Right atrium auricular region (tissue), 2 donors: ENCODE results near the gene IQGAP1. TPM values are rescaled to one million over a fixed set of nuclear protein-coding genes. Genes with fewer than 3 reads are reported as not detected.
A peak's percentile ranks its signal among the peaks of the same experiment; 100 is the strongest.

ENCODE experiments used
- DNase-seq: peaks from one replicate; pipeline ENCODE4 v3.0.0-alpha.2; 2019; ENCODE audit warnings: low spot score
- H3K27ac ChIP-seq, 2 donors: fragments of 200-600 bp; sonication (generic); 1 replicate in 1 of 2; 2 replicates in 1 of 2; pipeline ENCODE4 v1.5.1; 2016 to 2019
- H3K27me3 ChIP-seq, 2 donors: fragments of 200-600 bp; sonication (generic); one replicate each; pipeline versions ENCODE4 v1.5.1 to v1.6.0; 2017 to 2019
- H3K36me3 ChIP-seq: fragments of 200-600 bp; sonication (generic); one replicate; pipeline ENCODE4 v1.5.1; 2016
- H3K4me1 ChIP-seq, 2 donors: fragments of 200-600 bp; sonication (generic); one replicate each; pipeline versions ENCODE4 v1.5.1 to v1.6.0; 2017 to 2019
- H3K4me3 ChIP-seq, 2 donors: fragments of 200-600 bp; sonication (generic); 1 replicate in 1 of 2; 2 replicates in 1 of 2; pipeline ENCODE4 v1.5.1; 2017 to 2019; ENCODE audit warnings: mild to moderate bottlenecking in 1 of 2, moderate library complexity in 1 of 2
- H3K9me3 ChIP-seq, 2 donors: fragments of 200-600 bp; sonication (generic); one replicate each; pipeline ENCODE4 v1.5.1; 2019
- total RNA-seq, 2 donors: library from RNA; depleted of rRNA; stranded (reverse); fragments of >200 nt; gene quantifications; one replicate each; pipeline ENCODE4 v1.1.0, GENCODE V29; 2016
- TF ChIP-seq, protein P1 (sequence below), 2 donors: fragments of 200-600 bp; sonication (generic); IDR thresholded peaks; one replicate each; pipeline ENCODE4 v1.5.1; 2019; ENCODE audit warnings: antibody characterized with exemption in 2 of 2

The IQGAP1 gene
- total RNA-seq, 2 donors from 2014 or later = 56.5 to 96.3 TPM

GRCh38 chr15:90419206-90419605 lies 31.2 kb downstream of the IQGAP1 start:
- H3K27ac ChIP-seq = no peak overlapping the region
- no peak overlapping the region for H3K4me3 ChIP-seq
- DNase-seq = no peak
- no peaks in the 10 kb centered on the region for H3K9me3 ChIP-seq
- H3K36me3 ChIP-seq = no peaks in the 10 kb centered on the region
- H3K27me3 ChIP-seq = no peaks in the 10 kb centered on the region
- H3K4me1 ChIP-seq = peaks cover 0 to 65% of the 10 kb centered on the region in 2 donors
- TF ChIP-seq, protein P1, sequence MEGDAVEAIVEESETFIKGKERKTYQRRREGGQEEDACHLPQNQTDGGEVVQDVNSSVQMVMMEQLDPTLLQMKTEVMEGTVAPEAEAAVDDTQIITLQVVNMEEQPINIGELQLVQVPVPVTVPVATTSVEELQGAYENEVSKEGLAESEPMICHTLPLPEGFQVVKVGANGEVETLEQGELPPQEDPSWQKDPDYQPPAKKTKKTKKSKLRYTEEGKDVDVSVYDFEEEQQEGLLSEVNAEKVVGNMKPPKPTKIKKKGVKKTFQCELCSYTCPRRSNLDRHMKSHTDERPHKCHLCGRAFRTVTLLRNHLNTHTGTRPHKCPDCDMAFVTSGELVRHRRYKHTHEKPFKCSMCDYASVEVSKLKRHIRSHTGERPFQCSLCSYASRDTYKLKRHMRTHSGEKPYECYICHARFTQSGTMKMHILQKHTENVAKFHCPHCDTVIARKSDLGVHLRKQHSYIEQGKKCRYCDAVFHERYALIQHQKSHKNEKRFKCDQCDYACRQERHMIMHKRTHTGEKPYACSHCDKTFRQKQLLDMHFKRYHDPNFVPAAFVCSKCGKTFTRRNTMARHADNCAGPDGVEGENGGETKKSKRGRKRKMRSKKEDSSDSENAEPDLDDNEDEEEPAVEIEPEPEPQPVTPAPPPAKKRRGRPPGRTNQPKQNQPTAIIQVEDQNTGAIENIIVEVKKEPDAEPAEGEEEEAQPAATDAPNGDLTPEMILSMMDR (IDR thresholded peaks at IDR 0.05) = no peak

DNA sequence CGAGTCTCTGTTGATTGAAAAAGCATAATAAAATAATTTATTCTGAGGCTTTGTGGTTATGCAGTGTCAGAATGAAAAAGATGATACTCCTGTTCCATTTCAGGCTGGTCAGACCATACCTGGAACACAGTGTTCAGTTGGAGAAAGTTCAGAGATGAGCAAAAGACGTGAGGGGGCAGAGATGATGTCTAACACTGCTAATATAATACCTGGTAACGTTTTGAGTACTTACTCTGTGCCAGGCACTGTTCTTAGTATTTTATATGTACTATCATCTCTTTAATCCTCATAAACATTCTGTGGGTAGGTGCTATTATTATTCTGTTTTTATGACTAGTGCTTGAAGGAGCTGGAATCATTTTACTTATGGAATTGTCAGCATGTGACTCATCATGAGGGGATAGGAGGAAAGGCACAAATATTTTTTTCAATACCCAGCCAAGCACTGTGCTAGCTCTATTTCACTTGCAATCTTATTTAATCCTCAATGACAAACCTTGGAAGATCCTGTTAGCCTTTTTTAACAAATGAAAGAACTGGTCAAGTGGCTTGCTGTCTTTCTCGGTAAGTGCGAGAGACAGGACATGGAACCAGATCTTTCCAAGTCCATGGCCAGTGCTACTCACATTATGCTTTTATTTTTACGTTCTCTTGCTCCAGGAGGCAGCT lies 31.8 kb downstream of the IQGAP1 start:
- no peaks in the 10 kb centered on the region for H3K36me3 ChIP-seq
- DNase-seq = no peak
- H3K4me1 ChIP-seq = peaks cover 0 to 65% of the 10 kb centered on the region in 2 donors
- H3K27me3 ChIP-seq = no peaks in the 10 kb centered on the region
- H3K4me3 ChIP-seq = no peak overlapping the region
- H3K9me3 ChIP-seq = no peaks in the 10 kb centered on the region
- TF ChIP-seq, protein P1 (IDR thresholded peaks at IDR 0.05) = no peak
- H3K27ac ChIP-seq = peak overlapping the region; percentile 43 to 67

DNA sequence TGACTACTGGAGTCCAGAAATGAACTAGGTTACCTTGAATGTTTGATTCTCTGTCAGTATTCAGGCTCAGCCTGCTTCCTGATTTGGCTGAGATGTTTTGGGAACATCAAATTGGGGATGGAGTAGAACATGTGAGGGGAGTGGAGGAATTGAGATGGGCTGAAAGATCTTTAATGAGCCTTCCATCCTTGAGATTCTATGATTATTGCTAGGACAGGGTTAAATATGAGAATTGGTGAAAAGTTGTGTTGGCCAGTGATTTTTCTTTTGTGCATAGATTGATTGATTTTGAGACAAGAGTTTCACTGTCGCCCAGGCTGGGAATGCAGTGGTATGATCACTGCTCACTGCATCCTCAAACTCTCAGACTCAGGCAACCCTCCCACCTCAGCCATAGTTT lies 32.4 kb downstream of the IQGAP1 start:
- no peak for DNase-seq
- no peaks in the 10 kb centered on the region for H3K27me3 ChIP-seq
- H3K9me3 ChIP-seq = no peaks in the 10 kb centered on the region
- no peaks in the 10 kb centered on the region for H3K36me3 ChIP-seq
- H3K4me1 ChIP-seq = peaks cover 0 to 65% of the 10 kb centered on the region in 2 donors
- H3K4me3 ChIP-seq = no peak overlapping the region
- TF ChIP-seq, protein P1 (IDR thresholded peaks at IDR 0.05) = no peak
- H3K27ac ChIP-seq = peak overlapping the region; percentile 43 to 67

DNA sequence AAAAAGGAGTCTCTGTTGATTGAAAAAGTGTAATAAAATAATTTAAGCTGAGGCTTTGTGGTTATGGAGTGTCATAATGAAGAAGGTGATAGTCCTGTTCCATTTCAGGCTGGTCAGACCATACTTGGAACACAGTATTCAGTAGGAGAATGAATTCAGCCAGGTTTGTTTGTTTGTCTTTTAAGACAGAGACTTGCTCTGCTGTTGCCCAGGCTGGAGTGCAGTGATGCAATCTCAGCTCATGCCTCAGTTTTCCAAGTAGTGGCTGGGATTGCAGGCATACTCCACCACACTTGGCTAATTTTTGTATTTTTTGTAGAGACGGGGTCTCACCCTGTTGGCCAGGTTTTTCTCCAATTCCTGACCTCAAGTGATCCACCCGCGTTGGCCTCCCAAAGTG lies 33.5 kb downstream of the IQGAP1 start:
- Histone ChIP-seq H3K9me3 (no peaks in the 10 kb centered on the region), H3K4me1 (peaks cover 0 to 72% of the 10 kb centered on the region in 2 donors), H3K27ac (no peak overlapping the region), H3K27me3 (no peaks in the 10 kb centered on the region), H3K36me3 (no peaks in the 10 kb centered on the region), H3K4me3 (no peak overlapping the region)
- DNase-seq = no peak
- TF ChIP-seq, protein P1 (IDR thresholded peaks at IDR 0.05) = no peak

GRCh38 chr15:90422043-90422442 lies 34.0 kb downstream of the IQGAP1 start:
- no peak overlapping the region for H3K27ac ChIP-seq
- H3K4me3 ChIP-seq = no peak overlapping the region
- peaks cover 0 to 72% of the 10 kb centered on the region in 2 donors for H3K4me1 ChIP-seq
- no peaks in the 10 kb centered on the region for H3K27me3 ChIP-seq
- TF ChIP-seq, protein P1 (IDR thresholded peaks at IDR 0.05) = no peak
- peaks cover 5% of the 10 kb centered on the region for H3K36me3 ChIP-seq
- H3K9me3 ChIP-seq = no peaks in the 10 kb centered on the region
- no peak for DNase-seq

- Histone ChIP-seq H3K4me1 (peaks cover 0 to 72% of the 10 kb centered on the region in 2 donors), H3K36me3 (peaks cover 13% of the 10 kb centered on the region), H3K27me3 (no peaks in the 10 kb centered on the region), H3K4me3 (no peak overlapping the region), H3K9me3 (no peaks in the 10 kb centered on the region), H3K27ac (no peak overlapping the region)
- TF ChIP-seq, protein P1 (IDR thresholded peaks at IDR 0.05) = no peak
- no peak for DNase-seq
Observed at GRCh38 chr15:90422936-90423335, 34.9 kb downstream of the IQGAP1 start.
